ENCODE data around the gene FXYD6. TPM values are rescaled to one million over a fixed set of nuclear protein-coding genes. Genes with fewer than 3 reads are reported as not detected.

The FXYD6 gene
- total RNA-seq, 1 experiment from 2014 or later: 0.54 TPM

GRCh38 chr11:117815262-117815803 lies 61.1 kb downstream of the FXYD6 start:
- H3K36me3 ChIP-seq (ENCODE audit: control insufficient read depth, insufficient read depth, low read length): no peaks in the 10 kb centered on the region
- in situ Hi-C loops (cut with HindIII; ENCODE audit: low pct_unique_long_range_greater_than_20kb, low sequenced_read_pairs): loop anchor here (25.0 kb wide), 1 partner anchor 378 kb away; no protein-coding TSS in a partner anchor
- peaks cover 20% of the 10 kb centered on the region for H3K4me1 ChIP-seq (ENCODE audit: control insufficient read depth, insufficient read depth, low read length)
- no peak overlapping the region for H3K27ac ChIP-seq (ENCODE audit: low read length)
- DNase-seq (ENCODE audit: low read depth, low spot score) (no peak), ATAC-seq (no peak)
- no peaks in the 10 kb centered on the region for H3K27me3 ChIP-seq (ENCODE audit: control insufficient read depth, insufficient read depth, low read length)
- intact Hi-C loops (cut with micrococcal nuclease; ENCODE audit: unreplicated experiment): no loop called here
- H3K9me3 ChIP-seq (ENCODE audit: control insufficient read depth, insufficient read depth, low read depth, low read length): no peaks in the 10 kb centered on the region
- H3K4me3 ChIP-seq (ENCODE audit: low read depth in 2 of 2, low read length in 2 of 2): no peak overlapping the region
- ChIA-PET POLR2A (no interaction called here), CTCF (interaction anchor here (0.6 to 1.7 kb wide), 4 partner anchors 14 to 389 kb away, joined by 3 to 6 read pairs (median 3); no protein-coding TSS in a partner anchor)
- no TSS peak for BruUV-seq (replicated peaks)
- TF ChIP-seq CTCF (IDR thresholded peaks at IDR 0.05): no peak
- TF ChIP-seq, protein P1, sequence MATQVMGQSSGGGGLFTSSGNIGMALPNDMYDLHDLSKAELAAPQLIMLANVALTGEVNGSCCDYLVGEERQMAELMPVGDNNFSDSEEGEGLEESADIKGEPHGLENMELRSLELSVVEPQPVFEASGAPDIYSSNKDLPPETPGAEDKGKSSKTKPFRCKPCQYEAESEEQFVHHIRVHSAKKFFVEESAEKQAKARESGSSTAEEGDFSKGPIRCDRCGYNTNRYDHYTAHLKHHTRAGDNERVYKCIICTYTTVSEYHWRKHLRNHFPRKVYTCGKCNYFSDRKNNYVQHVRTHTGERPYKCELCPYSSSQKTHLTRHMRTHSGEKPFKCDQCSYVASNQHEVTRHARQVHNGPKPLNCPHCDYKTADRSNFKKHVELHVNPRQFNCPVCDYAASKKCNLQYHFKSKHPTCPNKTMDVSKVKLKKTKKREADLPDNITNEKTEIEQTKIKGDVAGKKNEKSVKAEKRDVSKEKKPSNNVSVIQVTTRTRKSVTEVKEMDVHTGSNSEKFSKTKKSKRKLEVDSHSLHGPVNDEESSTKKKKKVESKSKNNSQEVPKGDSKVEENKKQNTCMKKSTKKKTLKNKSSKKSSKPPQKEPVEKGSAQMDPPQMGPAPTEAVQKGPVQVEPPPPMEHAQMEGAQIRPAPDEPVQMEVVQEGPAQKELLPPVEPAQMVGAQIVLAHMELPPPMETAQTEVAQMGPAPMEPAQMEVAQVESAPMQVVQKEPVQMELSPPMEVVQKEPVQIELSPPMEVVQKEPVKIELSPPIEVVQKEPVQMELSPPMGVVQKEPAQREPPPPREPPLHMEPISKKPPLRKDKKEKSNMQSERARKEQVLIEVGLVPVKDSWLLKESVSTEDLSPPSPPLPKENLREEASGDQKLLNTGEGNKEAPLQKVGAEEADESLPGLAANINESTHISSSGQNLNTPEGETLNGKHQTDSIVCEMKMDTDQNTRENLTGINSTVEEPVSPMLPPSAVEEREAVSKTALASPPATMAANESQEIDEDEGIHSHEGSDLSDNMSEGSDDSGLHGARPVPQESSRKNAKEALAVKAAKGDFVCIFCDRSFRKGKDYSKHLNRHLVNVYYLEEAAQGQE (IDR thresholded peaks at IDR 0.05; ENCODE audit: insufficient read depth in 1 of 2, low read depth in 2 of 2, low read length in 1 of 2): no peak
- TF ChIP-seq TCF7L2 (IDR thresholded peaks at IDR 0.05; ENCODE audit: low read depth, low read length): no peak

DNA sequence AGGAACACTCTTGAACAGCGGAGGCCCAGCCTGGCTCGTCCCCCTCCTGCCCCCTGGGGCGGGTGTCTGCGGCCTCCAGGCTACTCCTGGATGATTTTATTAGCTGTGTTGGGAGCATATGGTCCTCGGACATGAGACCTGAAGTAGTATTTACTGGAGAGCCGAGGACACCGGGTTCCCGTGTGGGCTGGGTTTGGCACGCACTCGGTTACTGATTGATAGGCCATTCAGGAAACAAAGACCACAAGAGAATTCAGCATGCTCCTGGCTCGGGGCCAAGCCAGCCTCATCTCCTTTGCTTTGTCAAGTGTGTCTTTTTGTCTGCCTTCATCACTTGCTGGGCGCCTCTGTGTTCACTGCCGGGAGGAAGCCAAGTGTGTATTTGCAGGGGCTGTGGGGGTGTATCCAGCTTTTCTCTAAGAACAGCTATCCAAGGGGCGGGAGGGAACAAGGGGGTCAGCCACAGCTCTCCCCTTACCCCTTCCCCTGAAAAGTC lies 61.6 kb downstream of the FXYD6 start:
- Histone ChIP-seq H3K27me3 (ENCODE audit: control insufficient read depth, insufficient read depth, low read length) (no peaks in the 10 kb centered on the region), H3K27ac (ENCODE audit: low read length) (no peak overlapping the region), H3K4me1 (ENCODE audit: control insufficient read depth, insufficient read depth, low read length) (peaks cover 20% of the 10 kb centered on the region), H3K9me3 (ENCODE audit: control insufficient read depth, insufficient read depth, low read depth, low read length) (no peaks in the 10 kb centered on the region), H3K4me3 (ENCODE audit: low read depth in 2 of 2, low read length in 2 of 2) (no peak overlapping the region), H3K36me3 (ENCODE audit: control insufficient read depth, insufficient read depth, low read length) (no peaks in the 10 kb centered on the region)
- CTCF ChIA-PET: interaction anchor here (0.6 to 1.7 kb wide), 4 partner anchors 14 to 388 kb away, joined by 3 to 6 read pairs (median 3); no protein-coding TSS in a partner anchor
- intact Hi-C loops (cut with micrococcal nuclease; ENCODE audit: unreplicated experiment) (no loop called here), in situ Hi-C loops (cut with HindIII; ENCODE audit: low pct_unique_long_range_greater_than_20kb, low sequenced_read_pairs) (loop anchor here (25.0 kb wide), 1 partner anchor 378 kb away; no protein-coding TSS in a partner anchor)
- POLR2A ChIA-PET: no interaction called here
- no TSS peak for BruUV-seq (replicated peaks)
- ATAC-seq: no peak
- no peak for DNase-seq (ENCODE audit: low read depth, low spot score)
- TF ChIP-seq, protein P1 (IDR thresholded peaks at IDR 0.05; ENCODE audit: insufficient read depth in 1 of 2, low read depth in 2 of 2, low read length in 1 of 2): no peak
- TF ChIP-seq SIN3A (IDR thresholded peaks at IDR 0.05; ENCODE audit: borderline replicate concordance, insufficient read depth, low read depth, low read length): no peak
- TF ChIP-seq POLR2AphosphoS5 (IDR thresholded peaks at IDR 0.05; ENCODE audit: low read depth, low read length): no peak

Data from Panc1 (cell line).